ENCODE measurements around the gene FHL1.
A peak's percentile ranks its signal among the peaks of the same experiment; 100 is the strongest.
"Not testable (repeated sequence)": the region's sequence is repeated elsewhere in the genome, so short reads cannot be mapped to it uniquely, and the experiment has no call there.

FHL1 gene

GRCh38 chrX:136147315-136147901 is at the start of gene FHL1:
FHL1 (plus strand) TSS chrX:136147533.
- H3K27me3 Mint-ChIP-seq, result peaks cover 0 to 9% of the 10 kb centered on the region in 2 donors
- H3K36me3 Mint-ChIP-seq, result no peaks in the 10 kb centered on the region
- H3K27ac Mint-ChIP-seq, result peak within 1 kb of the TSS; percentile 91
- peak; percentile 10 for DNase-seq
- peak within 1 kb of the TSS; percentile 84 to 89 for H3K4me3 Mint-ChIP-seq
- no peaks in the 10 kb centered on the region for H3K9me3 Mint-ChIP-seq
- peak; percentile 64 to 68 for ATAC-seq (replicated peaks)
- H3K4me1 Mint-ChIP-seq, result peaks cover 12 to 32% of the 10 kb centered on the region in 2 donors

- Mint-ChIP-seq H3K9me3 (no peaks in the 10 kb centered on the region), H3K27me3 (peaks cover 0 to 3% of the 10 kb centered on the region in 2 donors), H3K4me1 (no peaks in the 10 kb centered on the region), H3K4me3 (no peak overlapping the region), H3K27ac (no peak overlapping the region), H3K36me3 (no peaks in the 10 kb centered on the region)
- no peak for DNase-seq
- no peak for ATAC-seq (replicated peaks)
Measured at GRCh38 chrX:136097871-136098805, 49.2 kb upstream of the FHL1 start.

- no peaks in the 10 kb centered on the region for H3K36me3 Mint-ChIP-seq
- no peak overlapping the region for H3K4me3 Mint-ChIP-seq
- H3K27me3 Mint-ChIP-seq, result peaks cover 0 to 8% of the 10 kb centered on the region in 2 donors
- DNase-seq (no peak), ATAC-seq (replicated peaks) (no peak)
- H3K9me3 Mint-ChIP-seq, result no peaks in the 10 kb centered on the region
- H3K4me1 Mint-ChIP-seq, result no peaks in the 10 kb centered on the region
- no peak overlapping the region for H3K27ac Mint-ChIP-seq
Measured at GRCh38 chrX:136104936-136105335, 42.4 kb upstream of the FHL1 start.

GRCh38 chrX:136106920-136107528 is 40.3 kb upstream of the FHL1 start:
- no peaks in the 10 kb centered on the region for H3K9me3 Mint-ChIP-seq
- ATAC-seq (replicated peaks) (no peak), DNase-seq (no peak)
- no peak overlapping the region for H3K4me3 Mint-ChIP-seq
- H3K27ac Mint-ChIP-seq, result no peak overlapping the region
- no peaks in the 10 kb centered on the region for H3K4me1 Mint-ChIP-seq
- H3K36me3 Mint-ChIP-seq, result no peaks in the 10 kb centered on the region
- H3K27me3 Mint-ChIP-seq, result peaks cover 0 to 8% of the 10 kb centered on the region in 2 donors

- H3K4me1 Mint-ChIP-seq; H3K27ac Mint-ChIP-seq; DNase-seq; H3K27me3 Mint-ChIP-seq; H3K4me3 Mint-ChIP-seq; H3K9me3 Mint-ChIP-seq; ATAC-seq (replicated peaks); H3K36me3 Mint-ChIP-seq: not testable (repeated sequence)
Measured at GRCh38 chrX:136108905-136109304, 38.4 kb upstream of the FHL1 start.

- DNase-seq (no peak), ATAC-seq (replicated peaks) (no peak)
- Mint-ChIP-seq H3K9me3 (no peaks in the 10 kb centered on the region), H3K36me3 (no peaks in the 10 kb centered on the region), H3K4me3 (no peak overlapping the region), H3K27me3 (no peaks in the 10 kb centered on the region), H3K4me1 (no peaks in the 10 kb centered on the region), H3K27ac (no peak overlapping the region)
Measured at GRCh38 chrX:136112286-136112685, 35.0 kb upstream of the FHL1 start.

- H3K36me3 Mint-ChIP-seq, result no peaks in the 10 kb centered on the region
- no peaks in the 10 kb centered on the region for H3K4me1 Mint-ChIP-seq
- no peak overlapping the region for H3K4me3 Mint-ChIP-seq
- ATAC-seq (replicated peaks) (no peak), DNase-seq (no peak)
- H3K27me3 Mint-ChIP-seq, result no peaks in the 10 kb centered on the region
- H3K27ac Mint-ChIP-seq, result no peak overlapping the region
- H3K9me3 Mint-ChIP-seq, result no peaks in the 10 kb centered on the region
Measured at GRCh38 chrX:136112778-136113177, 34.6 kb upstream of the FHL1 start.

GRCh38 chrX:136115126-136115903 is 32.0 kb upstream of the FHL1 start:
- Mint-ChIP-seq H3K27ac (no peak overlapping the region), H3K27me3 (no peaks in the 10 kb centered on the region), H3K4me1 (no peaks in the 10 kb centered on the region), H3K4me3 (no peak overlapping the region), H3K36me3 (peaks cover 0 to 2% of the 10 kb centered on the region in 2 donors), H3K9me3 (peaks cover 0 to under 1% of the 10 kb centered on the region in 2 donors)
- ATAC-seq (replicated peaks) (no peak), DNase-seq (no peak)

- Mint-ChIP-seq H3K4me1 (no peaks in the 10 kb centered on the region), H3K9me3 (peaks cover 0 to 2% of the 10 kb centered on the region in 2 donors), H3K36me3 (peaks cover 0 to 2% of the 10 kb centered on the region in 2 donors), H3K27me3 (no peaks in the 10 kb centered on the region), H3K4me3 (no peak overlapping the region), H3K27ac (no peak overlapping the region)
- ATAC-seq (replicated peaks), result no peak
- DNase-seq, result no peak
Measured at GRCh38 chrX:136115904-136116297, 31.4 kb upstream of the FHL1 start.

GRCh38 chrX:136121788-136122187 is 25.5 kb upstream of the FHL1 start:
- H3K36me3 Mint-ChIP-seq, result peaks cover 0 to 2% of the 10 kb centered on the region in 2 donors
- no peak for ATAC-seq (replicated peaks)
- H3K4me3 Mint-ChIP-seq, result no peak overlapping the region
- no peak for DNase-seq
- no peak overlapping the region for H3K27ac Mint-ChIP-seq
- peaks cover 0 to 4% of the 10 kb centered on the region in 2 donors for H3K27me3 Mint-ChIP-seq
- H3K9me3 Mint-ChIP-seq, result peaks cover 0 to 2% of the 10 kb centered on the region in 2 donors
- H3K4me1 Mint-ChIP-seq, result peaks cover 3 to 5% of the 10 kb centered on the region in 2 donors

- H3K9me3 Mint-ChIP-seq, result peaks cover 0 to 2% of the 10 kb centered on the region in 2 donors
- ATAC-seq (replicated peaks), result no peak
- DNase-seq, result no peak
- peaks cover 5 to 9% of the 10 kb centered on the region in 2 donors for H3K4me1 Mint-ChIP-seq
- H3K36me3 Mint-ChIP-seq, result peaks cover 0 to 2% of the 10 kb centered on the region in 2 donors
- peaks cover 0 to 4% of the 10 kb centered on the region in 2 donors for H3K27me3 Mint-ChIP-seq
- no peak overlapping the region for H3K4me3 Mint-ChIP-seq
- no peak overlapping the region for H3K27ac Mint-ChIP-seq
Measured at GRCh38 chrX:136122207-136122606, 25.1 kb upstream of the FHL1 start.

GRCh38 chrX:136125106-136125505 is 22.2 kb upstream of the FHL1 start:
- Mint-ChIP-seq H3K4me1 (peaks cover 9 to 14% of the 10 kb centered on the region in 2 donors), H3K27me3 (peaks cover 0 to 4% of the 10 kb centered on the region in 2 donors), H3K9me3 (peaks cover 0 to 2% of the 10 kb centered on the region in 2 donors), H3K36me3 (no peaks in the 10 kb centered on the region), H3K27ac (no peak overlapping the region), H3K4me3 (no peak overlapping the region)
- no peak for ATAC-seq (replicated peaks)
- no peak for DNase-seq

- Mint-ChIP-seq H3K36me3 (no peaks in the 10 kb centered on the region), H3K27me3 (peaks cover 0 to 4% of the 10 kb centered on the region in 2 donors), H3K27ac (no peak overlapping the region), H3K9me3 (no peaks in the 10 kb centered on the region), H3K4me3 (no peak overlapping the region), H3K4me1 (peaks cover 10 to 14% of the 10 kb centered on the region in 2 donors)
- DNase-seq (no peak), ATAC-seq (replicated peaks) (no peak)
Measured at GRCh38 chrX:136126371-136126770, 21.0 kb upstream of the FHL1 start.

- peak overlapping the region in 1 of 2 donors; percentile 11 for H3K4me3 Mint-ChIP-seq
- H3K36me3 Mint-ChIP-seq, result no peaks in the 10 kb centered on the region
- H3K27ac Mint-ChIP-seq, result peak overlapping the region; percentile 31
- peaks cover 0 to 4% of the 10 kb centered on the region in 2 donors for H3K27me3 Mint-ChIP-seq
- DNase-seq, result no peak
- H3K4me1 Mint-ChIP-seq, result peaks cover 12 to 14% of the 10 kb centered on the region in 2 donors
- no peaks in the 10 kb centered on the region for H3K9me3 Mint-ChIP-seq
- peak; percentile 46 to 50 for ATAC-seq (replicated peaks)
Measured at GRCh38 chrX:136126872-136127406, 20.4 kb upstream of the FHL1 start.

Measured in stimulated activated naive B cell treated with anti-CD40 and anti-IgM and Interleukin-4, amounts not matched to agents 10 μg/mL and 1 μg/mL and 100 μg/mL, for 72 hours (primary cell).